Measurements from ENCODE around the gene SPI1.

The SPI1 gene

GRCh38 chr11:47408598-47409439 lies 30.5 kb upstream of the SPI1 start:
- in situ Hi-C loops (cut with MboI; ENCODE audit: low pct_unique_long_range_greater_than_20kb, low sequenced_read_pairs), result loop anchor here (25.0 kb wide), 1 partner anchor 147 kb away; the partner anchor contains the start of genes MADD and NR1H3
- no peak for DNase-seq

- in situ Hi-C loops (cut with MboI; ENCODE audit: low pct_unique_long_range_greater_than_20kb, low sequenced_read_pairs), result loop anchor here (25.0 kb wide), 1 partner anchor 146 kb away; the partner anchor contains the start of genes MADD and NR1H3
- DNase-seq, result peak; percentile 98
Measured at GRCh38 chr11:47407746-47408590, 29.6 kb upstream of the SPI1 start, which contains the start of gene SLC39A13. Gene SLC39A13 (plus strand): TSS chr11:47408590. CDS start chr11:47410095, 1,505 bp downstream.

- DNase-seq, result peak; percentile 21
- in situ Hi-C loops (cut with MboI; ENCODE audit: low pct_unique_long_range_greater_than_20kb, low sequenced_read_pairs), result loop anchor here (25.0 kb wide), 1 partner anchor 145 kb away; the partner anchor contains the start of genes MADD and NR1H3
Measured at GRCh38 chr11:47406896-47407745, 28.8 kb upstream of the SPI1 start.

- in situ Hi-C loops (cut with MboI; ENCODE audit: low pct_unique_long_range_greater_than_20kb, low sequenced_read_pairs), result loop anchor here (25.0 kb wide), 1 partner anchor 141 kb away; the partner anchor contains the start of genes MADD and NR1H3
- no peak for DNase-seq
Measured at GRCh38 chr11:47403571-47403970, 25.2 kb upstream of the SPI1 start.

- no peak for DNase-seq
- in situ Hi-C loops (cut with MboI; ENCODE audit: low pct_unique_long_range_greater_than_20kb, low sequenced_read_pairs), result loop anchor here (25.0 kb wide), 1 partner anchor 141 kb away; the partner anchor contains the start of genes MADD and NR1H3
Measured at GRCh38 chr11:47403135-47403534, 24.8 kb upstream of the SPI1 start.

GRCh38 chr11:47400768-47401279 lies 22.5 kb upstream of the SPI1 start:
- no peak for DNase-seq
- in situ Hi-C loops (cut with MboI; ENCODE audit: low pct_unique_long_range_greater_than_20kb, low sequenced_read_pairs), result loop anchor here (25.0 kb wide), 1 partner anchor 139 kb away; the partner anchor contains the start of genes MADD and NR1H3

GRCh38 chr11:47399860-47400767 lies 21.8 kb upstream of the SPI1 start:
- peak; percentile 84 for DNase-seq
- in situ Hi-C loops (cut with MboI; ENCODE audit: low pct_unique_long_range_greater_than_20kb, low sequenced_read_pairs), result loop anchor here (10.0 to 25.0 kb wide), 2 partner anchors 65 to 138 kb away; partner anchors contain the start of genes MADD and NR1H3

GRCh38 chr11:47398551-47398950 lies 20.2 kb upstream of the SPI1 start:
- in situ Hi-C loops (cut with MboI; ENCODE audit: low pct_unique_long_range_greater_than_20kb, low sequenced_read_pairs), result loop anchor here (10.0 kb wide), 1 partner anchor 64 kb away; no protein-coding TSS in a partner anchor
- no peak for DNase-seq

GRCh38 chr11:47398011-47398410 lies 19.7 kb upstream of the SPI1 start:
- DNase-seq, result no peak
- in situ Hi-C loops (cut with MboI; ENCODE audit: low pct_unique_long_range_greater_than_20kb, low sequenced_read_pairs), result loop anchor here (10.0 kb wide), 1 partner anchor 63 kb away; no protein-coding TSS in a partner anchor

- DNase-seq, result no peak
- in situ Hi-C loops (cut with MboI; ENCODE audit: low pct_unique_long_range_greater_than_20kb, low sequenced_read_pairs), result loop anchor here (10.0 kb wide), 1 partner anchor 61 kb away; no protein-coding TSS in a partner anchor
Measured at GRCh38 chr11:47396049-47396320, 17.6 kb upstream of the SPI1 start.

- in situ Hi-C loops (cut with MboI; ENCODE audit: low pct_unique_long_range_greater_than_20kb, low sequenced_read_pairs), result loop anchor here (10.0 kb wide), 1 partner anchor 61 kb away; no protein-coding TSS in a partner anchor
- peak; percentile 41 for DNase-seq
Measured at GRCh38 chr11:47395223-47396048, 17.1 kb upstream of the SPI1 start.

GRCh38 chr11:47394322-47395222 lies 16.2 kb upstream of the SPI1 start:
- peak; percentile 91 for DNase-seq
- in situ Hi-C loops (cut with MboI; ENCODE audit: low pct_unique_long_range_greater_than_20kb, low sequenced_read_pairs), result loop anchor here (10.0 kb wide), 1 partner anchor 60 kb away; no protein-coding TSS in a partner anchor

GRCh38 chr11:47394050-47394321 lies 15.6 kb upstream of the SPI1 start:
- in situ Hi-C loops (cut with MboI; ENCODE audit: low pct_unique_long_range_greater_than_20kb, low sequenced_read_pairs), result loop anchor here (10.0 kb wide), 1 partner anchor 59 kb away; no protein-coding TSS in a partner anchor
- DNase-seq, result no peak

GRCh38 chr11:47393163-47394049 lies 15.1 kb upstream of the SPI1 start:
- peak; percentile 52 for DNase-seq
- in situ Hi-C loops (cut with MboI; ENCODE audit: low pct_unique_long_range_greater_than_20kb, low sequenced_read_pairs), result loop anchor here (10.0 kb wide), 1 partner anchor 59 kb away; no protein-coding TSS in a partner anchor
